Activated CD8-positive, alpha-beta T cell treated with anti-CD3 and anti-CD28 coated beads for 36 hours (primary cell): ENCODE measurements around the gene IL25. TPM values are rescaled to one million over a fixed set of nuclear protein-coding genes. Genes with fewer than 3 reads are reported as not detected.
"Not testable (repeated sequence)": the region's sequence is repeated elsewhere in the genome, so short reads cannot be mapped to it uniquely, and the experiment has no call there.

Experiments
- ATAC-seq: fragments of 200-7000 bp; cut with Tn5 transposase; one replicate; pipeline ENCODE4 v1.10.0; 2021; ENCODE audit warnings: mild to moderate bottlenecking, moderate library complexity
- CTCF ChIA-PET: fragments of 350-600 bp; sonication (Branson Sonifier 250); formaldehyde crosslinking; loops from one replicate; lab custom pipeline; 2021; ENCODE audit warnings: antibody characterized with exemption; lab: Charles Lee
- POLR2A ChIA-PET: fragments of 350-600 bp; sonication (Branson Sonifier 250); formaldehyde crosslinking; loops from one replicate; lab custom pipeline; 2021; ENCODE audit warnings: antibody characterized with exemption; lab: Charles Lee
- DNase-seq: peaks from one replicate; pipeline ENCODE4 v3.0.0-alpha.2; 2020
- H3K27ac Mint-ChIP-seq: one replicate; pipeline ENCODE4 v1.8.0; 2021; ENCODE audit warnings: mild to moderate bottlenecking, mixed read lengths
- H3K27me3 Mint-ChIP-seq: one replicate; pipeline ENCODE4 v1.8.0; 2021; ENCODE audit warnings: mixed read lengths
- H3K36me3 Mint-ChIP-seq: one replicate; pipeline ENCODE4 v1.8.0; 2021; ENCODE audit warnings: low read depth, mixed read lengths
- H3K4me1 Mint-ChIP-seq: one replicate; pipeline ENCODE4 v1.8.0; 2021; ENCODE audit warnings: low read depth, mixed read lengths
- H3K4me3 Mint-ChIP-seq: one replicate; pipeline ENCODE4 v1.8.0; 2021; ENCODE audit warnings: mild to moderate bottlenecking, moderate library complexity, mixed read lengths
- H3K9me3 Mint-ChIP-seq: one replicate; pipeline ENCODE4 v1.8.0; 2021; ENCODE audit warnings: mixed read lengths
- intact Hi-C: fragments of 100-400 bp; cut with micrococcal nuclease; formaldehyde crosslinking; loops from one replicate; pipeline ENCODE4 v1.10.0; 2022
- total RNA-seq, 2 experiments: library from RNA; stranded (reverse); gene quantifications; one replicate each; pipeline ENCODE4 v1.2.3, GENCODE V29; 2021
- TF ChIP-seq, protein P1 (sequence below): fragments of 200-600 bp; IDR thresholded peaks from one replicate; pipeline ENCODE4 v1.8.0; 2022; ENCODE audit warnings: antibody characterized with exemption, mild to moderate bottlenecking

The IL25 gene
- not detected for total RNA-seq

DNA sequence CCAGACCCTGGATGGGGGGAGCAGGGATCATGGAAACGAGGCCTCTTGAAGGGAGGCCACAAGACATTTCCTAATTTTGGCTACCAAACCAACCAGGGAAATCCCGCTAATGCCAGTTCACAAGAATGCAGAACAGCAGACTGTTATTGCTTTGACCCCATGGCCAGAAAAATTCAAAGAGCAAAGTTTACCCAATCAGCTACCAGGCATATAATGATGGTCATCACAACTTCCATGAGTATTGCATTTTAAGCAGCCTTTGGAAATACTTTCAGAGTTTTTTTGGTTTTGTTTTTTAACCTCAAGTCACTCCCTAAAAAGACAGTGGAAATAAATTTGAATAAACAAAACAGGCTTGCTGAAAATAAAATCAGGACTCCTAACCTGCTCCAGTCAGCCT, at the start of gene IL25:
TSS of gene IL25 (plus strand) at position 301 of the 400 bp plus-strand sequence.
- ATAC-seq (no peak), DNase-seq (no peak)
- H3K4me1 Mint-ChIP-seq: no peaks in the 10 kb centered on the region
- H3K36me3 Mint-ChIP-seq: no peaks in the 10 kb centered on the region
- TF ChIP-seq, protein P1, sequence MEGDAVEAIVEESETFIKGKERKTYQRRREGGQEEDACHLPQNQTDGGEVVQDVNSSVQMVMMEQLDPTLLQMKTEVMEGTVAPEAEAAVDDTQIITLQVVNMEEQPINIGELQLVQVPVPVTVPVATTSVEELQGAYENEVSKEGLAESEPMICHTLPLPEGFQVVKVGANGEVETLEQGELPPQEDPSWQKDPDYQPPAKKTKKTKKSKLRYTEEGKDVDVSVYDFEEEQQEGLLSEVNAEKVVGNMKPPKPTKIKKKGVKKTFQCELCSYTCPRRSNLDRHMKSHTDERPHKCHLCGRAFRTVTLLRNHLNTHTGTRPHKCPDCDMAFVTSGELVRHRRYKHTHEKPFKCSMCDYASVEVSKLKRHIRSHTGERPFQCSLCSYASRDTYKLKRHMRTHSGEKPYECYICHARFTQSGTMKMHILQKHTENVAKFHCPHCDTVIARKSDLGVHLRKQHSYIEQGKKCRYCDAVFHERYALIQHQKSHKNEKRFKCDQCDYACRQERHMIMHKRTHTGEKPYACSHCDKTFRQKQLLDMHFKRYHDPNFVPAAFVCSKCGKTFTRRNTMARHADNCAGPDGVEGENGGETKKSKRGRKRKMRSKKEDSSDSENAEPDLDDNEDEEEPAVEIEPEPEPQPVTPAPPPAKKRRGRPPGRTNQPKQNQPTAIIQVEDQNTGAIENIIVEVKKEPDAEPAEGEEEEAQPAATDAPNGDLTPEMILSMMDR: no peak
- peaks cover 2% of the 10 kb centered on the region for H3K27me3 Mint-ChIP-seq
- no peaks in the 10 kb centered on the region for H3K9me3 Mint-ChIP-seq
- ChIA-PET POLR2A (no interaction called here), CTCF (interaction anchor here (1.1 kb wide), 1 partner anchor 46 kb away, joined by 4 read pairs; no protein-coding TSS in a partner anchor)
- intact Hi-C loops: no loop called here
- H3K4me3 Mint-ChIP-seq: no peak within 1 kb of the TSS
- no peak within 1 kb of the TSS for H3K27ac Mint-ChIP-seq

DNA sequence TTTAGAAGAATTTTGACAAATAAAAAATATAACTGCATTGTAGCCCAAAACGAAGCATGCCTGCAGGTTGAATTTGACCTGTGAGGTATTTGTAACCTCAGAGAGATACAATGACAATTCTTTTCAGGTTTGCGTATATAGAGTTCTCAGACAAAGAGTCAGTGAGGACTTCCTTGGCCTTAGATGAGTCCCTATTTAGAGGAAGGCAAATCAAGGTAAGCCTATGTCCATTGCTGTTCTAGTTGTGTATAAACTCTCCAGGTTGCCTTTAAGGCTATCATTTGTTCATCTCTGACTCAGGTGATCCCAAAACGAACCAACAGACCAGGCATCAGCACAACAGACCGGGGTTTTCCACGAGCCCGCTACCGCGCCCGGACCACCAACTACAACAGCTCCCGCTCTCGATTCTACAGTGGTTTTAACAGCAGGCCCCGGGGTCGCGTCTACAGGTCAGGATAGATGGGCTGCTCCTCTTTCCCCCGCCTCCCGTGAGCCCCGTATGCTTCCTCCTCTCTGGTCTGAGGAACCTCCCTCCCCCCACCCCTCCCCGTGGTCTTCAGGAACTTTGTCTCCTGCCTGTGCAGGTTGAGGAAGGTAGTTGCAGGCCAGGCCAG, 48.7 kb upstream of the IL25 start:
- Mint-ChIP-seq H3K36me3 (peaks cover 38% of the 10 kb centered on the region), H3K4me1 (peaks cover 31% of the 10 kb centered on the region), H3K27ac (peak overlapping the region; percentile 45), H3K4me3 (no peak overlapping the region), H3K9me3 (no peaks in the 10 kb centered on the region), H3K27me3 (no peaks in the 10 kb centered on the region)
- TF ChIP-seq, protein P1: no peak
- ChIA-PET CTCF (interaction anchor here (1.4 to 7.4 kb wide), 4 partner anchors 21 to 255 kb away, joined by 4 to 78 read pairs (median 28); partner anchors contain the start of gene PPP1R3E), POLR2A (interaction anchor here (1.0 to 7.5 kb wide), 4 partner anchors 14 to 229 kb away, joined by 3 to 139 read pairs (median 26); partner anchors contain the start of genes ACIN1, BCL2L2, C14orf119 and PPP1R3E)
- ATAC-seq (no peak), DNase-seq (no peak)
- intact Hi-C loops: loop anchor here (2.0 to 5.0 kb wide), 3 partner anchors 37 to 238 kb away; partner anchors contain the start of genes HOMEZ and NGDN

DNA sequence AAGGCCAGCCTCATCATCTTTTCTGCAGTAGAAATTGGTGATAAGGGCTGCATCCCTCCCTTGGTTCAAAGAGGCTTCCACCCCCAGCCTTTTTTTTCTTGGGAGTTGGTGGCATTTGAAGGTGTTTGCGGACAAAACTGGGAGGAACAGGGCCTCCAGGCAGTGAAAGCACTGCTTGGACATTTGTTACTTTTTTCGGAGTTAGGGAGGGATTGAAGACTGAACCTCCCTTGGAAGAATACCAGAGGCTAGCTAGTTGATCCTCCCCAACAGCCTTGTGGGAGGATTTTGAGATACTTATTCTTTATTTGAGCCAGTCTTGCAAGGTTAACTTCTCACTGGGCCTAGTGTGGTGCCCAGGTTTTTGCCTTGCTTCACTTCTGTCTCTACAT, 48.2 kb upstream of the IL25 start:
- no peak overlapping the region for H3K27ac Mint-ChIP-seq
- TF ChIP-seq, protein P1: no peak
- peaks cover 31% of the 10 kb centered on the region for H3K4me1 Mint-ChIP-seq
- H3K27me3 Mint-ChIP-seq: no peaks in the 10 kb centered on the region
- no peak for DNase-seq
- intact Hi-C loops: loop anchor here (5.0 kb wide), 2 partner anchors 37 to 238 kb away; partner anchors contain the start of gene HOMEZ
- POLR2A ChIA-PET: interaction anchor here (1.0 to 5.0 kb wide), 2 partner anchors 15 to 147 kb away, joined by 3 to 40 read pairs; partner anchors contain the start of gene BCL2L2
- CTCF ChIA-PET: interaction anchor here (5.4 kb wide), 1 partner anchor 55 kb away, joined by 29 read pairs; no protein-coding TSS in a partner anchor
- H3K9me3 Mint-ChIP-seq: no peaks in the 10 kb centered on the region
- peaks cover 38% of the 10 kb centered on the region for H3K36me3 Mint-ChIP-seq
- no peak overlapping the region for H3K4me3 Mint-ChIP-seq
- ATAC-seq: no peak

DNA sequence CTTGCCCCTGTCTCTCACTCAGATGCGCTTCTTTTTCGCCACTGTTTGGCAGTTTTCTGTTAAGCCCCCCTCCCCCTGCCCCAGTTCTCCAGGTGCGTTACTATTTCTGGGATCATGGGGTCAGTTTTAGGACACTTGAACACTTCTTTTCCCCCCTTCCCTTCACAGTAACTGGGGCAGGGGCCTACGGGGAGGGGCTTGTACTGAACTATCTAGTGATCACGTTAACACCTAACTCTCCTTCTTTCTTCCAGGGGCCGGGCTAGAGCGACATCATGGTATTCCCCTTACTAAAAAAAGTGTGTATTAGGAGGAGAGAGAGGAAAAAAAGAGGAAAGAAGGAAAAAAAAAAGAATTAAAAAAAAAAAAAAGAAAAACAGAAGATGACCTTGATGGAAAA, 47.6 kb upstream of the IL25 start:
- ChIA-PET POLR2A (interaction anchor here (5.0 kb wide), 1 partner anchor 15 kb away, joined by 40 read pairs; the partner anchor contains the start of gene BCL2L2), CTCF (interaction anchor here (5.4 kb wide), 1 partner anchor 54 kb away, joined by 29 read pairs; no protein-coding TSS in a partner anchor)
- no peak overlapping the region for H3K4me3 Mint-ChIP-seq
- TF ChIP-seq, protein P1: no peak
- peaks cover 26% of the 10 kb centered on the region for H3K4me1 Mint-ChIP-seq
- no peaks in the 10 kb centered on the region for H3K27me3 Mint-ChIP-seq
- intact Hi-C loops: loop anchor here (5.0 kb wide), 2 partner anchors 38 to 237 kb away; partner anchors contain the start of gene HOMEZ
- ATAC-seq (no peak), DNase-seq (no peak)
- peaks cover 38% of the 10 kb centered on the region for H3K36me3 Mint-ChIP-seq
- H3K9me3 Mint-ChIP-seq: no peaks in the 10 kb centered on the region
- peak overlapping the region; percentile 42 for H3K27ac Mint-ChIP-seq

DNA sequence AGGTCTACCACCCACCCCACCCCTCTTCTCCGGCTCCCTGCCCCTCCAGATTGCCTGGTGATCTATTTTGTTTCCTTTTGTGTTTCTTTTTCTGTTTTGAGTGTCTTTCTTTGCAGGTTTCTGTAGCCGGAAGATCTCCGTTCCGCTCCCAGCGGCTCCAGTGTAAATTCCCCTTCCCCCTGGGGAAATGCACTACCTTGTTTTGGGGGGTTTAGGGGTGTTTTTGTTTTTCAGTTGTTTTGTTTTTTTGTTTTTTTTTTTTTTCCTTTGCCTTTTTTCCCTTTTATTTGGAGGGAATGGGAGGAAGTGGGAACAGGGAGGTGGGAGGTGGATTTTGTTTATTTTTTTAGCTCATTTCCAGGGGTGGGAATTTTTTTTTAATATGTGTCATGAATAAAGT, 46.9 kb upstream of the IL25 start:
- DNase-seq, H3K27ac Mint-ChIP-seq, H3K27me3 Mint-ChIP-seq, ATAC-seq, H3K4me3 Mint-ChIP-seq, intact Hi-C loops, H3K9me3 Mint-ChIP-seq: not testable (repeated sequence)
- Mint-ChIP-seq H3K4me1 (peaks cover 25% of the 10 kb centered on the region), H3K36me3 (peaks cover 35% of the 10 kb centered on the region)
- CTCF ChIA-PET: interaction anchor here (1.1 to 7.0 kb wide), 6 partner anchors 25 to 213 kb away, joined by 3 to 86 read pairs (median 6); no protein-coding TSS in a partner anchor
- POLR2A ChIA-PET: interaction anchor here (0.6 to 2.7 kb wide), 2 partner anchors 54 to 127 kb away, joined by 3 to 11 read pairs; no protein-coding TSS in a partner anchor
